Ovary (tissue), 3 donors: ENCODE data around the gene MAN1C1.

Experiments
- CTCF ChIP-seq, 3 donors: fragments of 450-650 bp in 2 of 3; fragments of 200-600 bp in 1 of 3; IDR thresholded peaks; one replicate each; pipeline versions ENCODE4 v1.5.1 to v1.8.0; 2016 to 2022; ENCODE audit warnings: antibody characterized with exemption in 3 of 3, mild to moderate bottlenecking in 1 of 3
- EP300 ChIP-seq: sonication (generic); formaldehyde crosslinking; IDR thresholded peaks from one replicate; pipeline ENCODE4 v1.6.1; 2017; ENCODE audit warnings: antibody characterized with exemption
- POLR2A ChIP-seq: fragments of 450-650 bp; IDR thresholded peaks from one replicate; pipeline ENCODE4 v1.6.1; 2017; ENCODE audit warnings: antibody characterized with exemption, mild to moderate bottlenecking, moderate library complexity
- donor health status: DM: no; HTN: no; CAD: no.

DNA sequence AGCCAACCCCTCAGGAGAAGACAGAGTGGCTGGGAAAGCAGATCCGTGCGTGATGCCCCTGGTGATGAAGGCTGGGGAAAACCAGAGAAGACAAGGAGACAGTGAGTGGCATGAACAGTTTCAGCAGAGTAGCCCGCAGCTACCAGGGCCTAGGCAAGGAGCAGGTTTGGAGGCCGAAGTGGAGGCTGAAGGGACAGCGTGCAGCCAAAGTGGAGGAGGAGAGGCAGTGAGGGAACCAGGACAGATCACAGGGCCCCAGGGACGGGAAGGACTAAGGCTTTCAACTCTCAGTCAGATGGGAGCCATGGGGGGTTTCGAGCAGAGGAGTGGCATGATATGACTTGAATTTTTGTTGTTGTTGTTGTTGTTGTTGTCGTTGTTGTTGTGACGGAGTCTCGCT, 123.5 kb downstream of the MAN1C1 start:
- TF ChIP-seq CTCF (IDR thresholded peaks at IDR 0.05) (no peak), POLR2A (no peak), EP300 (no peak)
